Stimulated activated CD4-positive, alpha-beta T cell treated with anti-CD3 and anti-CD28 coated beads, Interleukin-15, amount 100 ng/mL, for 24 hours (primary cell): ENCODE data around the gene LRRC14B.

Source experiments
- DNase-seq: peaks from one replicate; pipeline ENCODE4 v3.0.0-alpha.2; 2020

The LRRC14B gene

DNA sequence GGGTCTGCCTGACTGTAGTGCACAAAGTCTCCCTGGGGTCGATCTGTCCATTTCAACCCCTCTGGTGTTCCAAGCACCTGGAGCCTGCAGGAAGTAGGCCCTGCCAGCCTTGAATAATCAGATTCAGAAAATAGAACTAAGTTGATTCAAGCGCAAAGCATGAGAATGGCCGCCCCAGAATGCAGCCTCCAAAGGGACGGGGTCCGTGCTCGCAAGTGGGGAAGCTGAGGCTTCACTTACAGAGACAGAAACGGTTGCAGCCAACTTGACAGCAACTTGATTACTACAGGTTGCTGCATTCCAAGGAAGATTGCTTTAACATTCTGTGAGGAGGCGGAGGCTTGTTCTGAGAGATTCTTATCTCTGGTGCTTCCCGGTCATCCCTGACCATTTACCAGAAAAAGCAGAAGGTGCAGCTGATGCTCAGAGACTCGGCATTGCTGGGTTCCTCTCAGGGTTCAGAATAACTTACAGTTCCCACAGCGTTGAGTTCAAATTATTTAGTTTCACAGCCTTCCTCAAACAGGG is 14.9 kb upstream of the LRRC14B start:
- no peak for DNase-seq

DNA sequence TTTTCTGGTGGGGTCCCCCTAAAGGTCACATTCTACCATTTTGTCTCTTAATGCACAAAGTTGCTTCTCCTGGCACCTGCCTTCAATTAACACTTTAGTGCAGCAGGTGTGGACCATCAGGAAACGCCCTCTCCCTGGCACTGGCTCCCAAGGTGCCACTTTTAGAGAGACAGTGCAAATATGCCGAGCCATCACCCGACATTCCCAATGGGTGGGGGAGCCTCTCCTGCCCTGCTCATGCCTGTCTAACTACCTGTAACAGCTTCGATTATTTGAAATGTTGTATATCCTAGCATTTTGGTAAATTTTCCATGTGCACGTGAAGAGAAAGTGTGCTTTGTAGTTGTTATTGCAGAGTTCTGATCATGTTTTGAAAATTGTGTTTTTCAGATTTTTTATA is 13.2 kb upstream of the LRRC14B start:
- no peak for DNase-seq

DNA sequence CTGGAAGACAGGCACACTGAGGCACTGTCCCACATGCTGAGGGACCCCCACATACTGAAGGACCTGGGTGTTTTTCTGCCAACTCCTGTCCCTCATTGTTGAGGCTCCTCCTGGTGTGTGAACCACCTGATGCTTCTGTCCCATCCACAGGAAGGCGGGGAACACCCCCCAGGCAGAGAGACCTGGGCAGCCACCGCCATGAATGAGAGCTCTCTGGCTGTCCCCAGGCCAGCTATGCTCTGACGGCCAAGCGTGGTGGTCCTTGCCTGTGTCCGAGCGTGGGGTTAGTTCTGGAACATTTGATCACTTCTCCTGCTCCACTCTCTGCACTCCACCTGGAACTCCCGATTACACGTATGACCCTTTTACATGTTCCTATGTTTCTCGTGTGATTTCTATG is 11.9 kb upstream of the LRRC14B start:
- DNase-seq: no peak

DNA sequence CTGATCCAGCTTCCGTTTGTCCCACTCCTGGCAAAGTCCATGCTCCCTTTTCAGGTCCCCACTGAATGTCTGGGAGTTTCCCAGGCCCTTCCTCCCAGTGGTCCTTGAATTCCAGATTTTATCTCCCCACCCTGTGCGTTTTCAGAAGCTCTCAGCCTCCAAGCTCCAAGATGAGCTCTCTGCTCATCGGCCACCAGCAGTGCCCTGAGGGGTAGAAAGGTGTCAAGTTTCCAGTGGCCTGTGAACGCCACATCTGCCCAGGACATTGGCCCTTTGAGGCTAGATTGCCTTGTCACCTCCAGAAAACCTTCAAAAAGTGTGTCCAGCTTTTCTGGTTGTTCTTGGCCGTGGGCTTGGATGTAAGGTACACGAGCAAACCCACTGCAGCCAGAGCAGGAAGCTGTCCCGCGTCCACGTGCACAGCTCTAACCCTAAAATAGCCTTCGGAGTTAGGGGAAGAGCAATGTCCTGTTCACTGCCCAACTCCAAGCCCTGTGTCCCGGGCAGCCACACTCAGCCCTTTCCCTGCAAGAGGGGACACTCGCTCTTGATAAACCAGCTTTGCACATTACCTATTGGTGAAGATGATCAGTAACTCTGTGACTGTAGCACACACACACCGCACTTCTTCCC is 10.9 kb upstream of the LRRC14B start:
- DNase-seq: no peak

DNA sequence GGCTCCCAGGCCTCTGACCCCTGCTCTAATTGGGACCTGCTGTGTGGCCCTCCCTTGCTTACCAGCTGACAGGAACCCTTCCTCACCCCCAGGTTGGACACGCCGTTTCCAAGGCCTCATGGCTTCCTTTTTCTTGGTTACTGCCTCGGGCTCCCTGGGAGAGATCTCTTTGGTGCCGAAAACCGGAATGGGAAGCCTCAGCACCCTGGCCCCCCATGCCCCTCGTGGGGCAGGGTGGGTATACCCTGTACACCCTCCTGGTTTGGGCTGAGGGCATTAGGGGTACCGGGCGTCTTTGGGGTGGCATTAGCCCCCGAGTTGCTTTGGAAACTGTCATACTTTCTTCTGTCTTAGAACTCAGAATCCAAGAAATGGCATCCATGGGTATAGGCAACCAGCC is 10.1 kb upstream of the LRRC14B start:
- DNase-seq: no peak

DNA sequence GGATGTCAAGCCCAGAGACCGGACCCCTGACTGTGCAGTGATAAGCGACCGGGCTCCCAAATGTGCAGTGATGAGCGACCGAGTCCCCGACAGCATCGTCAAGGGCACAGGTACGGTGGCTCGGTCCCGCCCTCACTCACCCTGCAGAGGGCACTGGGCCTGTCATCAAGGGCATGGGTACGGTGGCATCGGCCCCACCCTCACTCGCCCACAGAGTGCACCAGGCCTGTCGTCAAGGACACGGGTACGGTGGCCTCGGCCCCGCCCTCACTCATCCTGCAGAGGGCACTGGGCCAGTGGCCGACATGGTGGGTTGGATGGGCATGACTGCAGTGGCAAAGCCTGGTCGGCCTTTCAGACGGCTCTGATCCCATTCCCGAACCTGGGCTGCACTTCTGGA is 9.7 kb upstream of the LRRC14B start:
- no peak for DNase-seq

DNA sequence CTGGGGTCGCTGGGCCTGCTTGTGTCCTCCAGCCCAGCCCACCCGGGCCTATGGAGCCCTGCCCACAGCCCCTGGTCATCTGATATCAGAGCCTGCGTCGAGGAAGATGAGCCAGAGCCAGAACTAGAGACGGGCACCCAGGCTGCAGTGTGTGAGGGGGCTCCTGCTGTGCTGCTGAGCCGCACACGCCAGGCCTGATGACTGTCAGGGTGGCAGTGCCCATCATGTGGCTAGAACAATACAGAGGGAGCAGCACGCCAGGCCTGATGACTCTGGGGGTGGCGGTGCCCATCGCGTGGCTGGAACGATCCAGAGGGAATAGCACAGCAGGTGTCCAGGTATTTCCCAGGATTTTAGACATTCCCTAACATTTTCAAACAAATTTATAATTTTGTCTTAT is 9.2 kb upstream of the LRRC14B start:
- no peak for DNase-seq

DNA sequence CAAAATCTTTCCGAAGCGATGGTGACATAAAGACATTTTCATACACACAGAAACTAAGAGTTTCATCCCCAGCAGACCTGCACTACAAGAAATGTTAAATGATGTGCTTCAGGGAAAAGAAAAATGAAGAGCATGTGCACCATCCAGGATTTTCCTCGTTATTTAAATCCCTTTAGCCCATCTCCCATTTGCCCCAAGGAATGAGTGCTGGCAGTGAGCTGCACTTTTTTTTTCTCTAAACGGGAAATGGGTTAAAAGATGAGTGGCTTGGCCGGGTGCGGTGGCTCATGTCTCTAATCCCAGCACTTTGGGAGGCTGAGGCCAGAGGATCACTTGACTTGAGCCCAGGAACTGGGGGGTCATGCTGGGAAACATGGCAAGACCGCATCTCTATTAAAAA is 6.8 kb upstream of the LRRC14B start:
- DNase-seq: no peak

DNA sequence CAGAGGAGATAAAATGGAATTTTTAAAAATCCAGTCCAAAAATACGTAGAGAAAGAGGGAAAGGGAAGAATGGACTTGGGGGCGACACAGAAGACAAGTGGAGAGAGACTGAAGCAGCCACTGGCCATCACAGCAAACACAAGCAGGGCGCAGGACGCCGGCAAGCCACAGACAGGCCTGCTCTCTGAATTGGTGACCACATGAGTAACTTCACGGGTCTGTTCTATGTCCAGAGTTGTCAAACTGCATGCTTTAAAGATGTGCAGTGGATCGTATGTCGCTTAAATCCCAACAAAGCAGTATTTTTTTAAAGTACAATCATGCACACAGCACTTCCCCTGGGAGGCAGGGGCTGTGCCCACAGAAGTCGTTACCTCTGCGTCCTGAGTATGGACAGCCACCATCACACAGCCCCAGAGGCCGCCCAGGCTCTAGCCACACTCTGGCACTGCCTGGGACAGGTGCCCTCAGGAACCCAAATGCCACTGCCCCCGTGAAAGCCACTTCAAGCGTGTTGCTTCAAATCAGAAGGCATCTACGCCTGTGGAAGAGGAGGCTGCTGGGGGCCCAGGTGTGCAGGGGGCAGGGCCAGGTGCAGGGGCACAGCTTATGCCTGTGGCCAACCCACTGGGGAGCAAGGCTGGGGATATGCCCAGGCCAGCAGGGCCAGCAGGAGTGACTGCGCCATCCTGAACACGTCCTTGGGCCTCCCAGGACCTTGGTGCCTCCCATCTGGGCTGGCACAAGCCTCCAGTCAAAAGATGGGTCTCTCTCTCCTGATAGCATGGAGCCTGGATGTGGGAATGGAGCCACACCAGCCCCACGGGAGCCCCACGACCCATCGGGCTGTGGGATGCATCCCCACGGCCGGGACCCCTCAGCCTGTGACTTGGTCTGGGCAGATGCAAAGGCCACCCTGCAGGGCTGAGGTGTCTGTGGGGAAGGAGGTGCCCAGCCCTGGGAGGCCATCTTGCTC is 5.9 kb upstream of the LRRC14B start:
- DNase-seq: no peak

DNA sequence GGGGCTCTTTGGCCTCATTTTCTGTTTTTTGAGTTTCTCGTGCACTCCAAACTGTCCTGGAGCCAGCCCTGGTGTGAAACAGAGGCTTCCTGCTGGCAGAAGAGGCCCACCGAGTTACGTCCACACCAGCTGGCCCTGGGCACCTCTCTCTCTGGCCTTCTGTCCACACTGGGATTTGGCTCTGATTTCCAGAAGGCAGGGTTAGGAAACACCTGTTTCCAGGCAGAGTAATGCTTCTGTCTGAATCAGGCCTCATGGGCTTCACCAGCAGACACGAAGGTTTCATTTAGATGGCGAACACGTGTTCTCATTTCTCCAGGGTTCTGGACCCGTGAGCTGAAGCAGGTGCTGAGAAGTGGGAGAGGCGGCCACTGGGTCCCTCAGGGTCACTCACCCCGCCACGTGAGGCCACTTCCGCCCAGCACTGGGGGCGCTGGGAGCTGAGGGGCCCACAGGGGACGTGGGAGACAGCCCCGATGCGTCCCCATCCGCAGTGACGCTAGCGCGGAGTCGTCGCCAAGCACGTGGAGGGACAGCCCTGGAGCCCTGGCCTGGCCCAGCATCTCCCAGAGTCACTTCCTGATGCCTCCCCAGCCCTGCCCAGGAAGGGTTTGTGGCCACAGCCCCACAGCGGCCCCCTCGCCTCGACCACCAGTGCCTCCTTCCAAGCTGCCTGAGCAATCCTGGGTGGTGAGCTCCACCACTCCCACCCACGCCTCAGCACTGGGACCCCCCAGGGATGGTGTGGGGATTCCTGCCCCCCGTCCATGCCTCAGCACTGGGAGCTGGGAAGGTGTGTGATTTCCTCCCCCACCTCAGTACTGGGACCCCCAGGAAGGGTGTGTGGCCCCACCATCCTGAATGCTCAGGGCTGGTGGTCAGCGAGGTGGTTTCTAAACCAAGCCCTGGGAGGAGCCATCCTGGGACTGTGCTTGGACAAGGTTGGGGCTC is 4.9 kb upstream of the LRRC14B start:
- no peak for DNase-seq

DNA sequence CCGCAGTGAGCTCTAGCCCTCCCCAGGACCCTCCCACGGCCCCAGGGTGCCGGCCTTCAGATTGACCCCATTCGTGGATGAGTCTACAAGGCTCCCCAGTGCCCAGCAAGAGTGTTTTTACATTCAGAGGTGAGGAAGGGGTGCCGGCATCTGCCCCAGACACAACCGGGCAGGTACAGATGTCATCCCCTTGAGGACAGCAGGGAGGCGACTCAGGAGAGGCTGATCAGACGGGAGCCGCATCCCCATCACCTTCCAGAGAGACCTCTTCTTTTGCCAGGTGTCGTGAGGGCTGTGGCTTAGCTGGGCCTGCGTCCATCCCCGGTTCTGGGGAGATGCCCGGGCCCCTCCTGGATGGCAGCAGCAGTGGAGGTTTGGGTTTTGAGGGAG is 4.3 kb upstream of the LRRC14B start:
- DNase-seq: no peak

DNA sequence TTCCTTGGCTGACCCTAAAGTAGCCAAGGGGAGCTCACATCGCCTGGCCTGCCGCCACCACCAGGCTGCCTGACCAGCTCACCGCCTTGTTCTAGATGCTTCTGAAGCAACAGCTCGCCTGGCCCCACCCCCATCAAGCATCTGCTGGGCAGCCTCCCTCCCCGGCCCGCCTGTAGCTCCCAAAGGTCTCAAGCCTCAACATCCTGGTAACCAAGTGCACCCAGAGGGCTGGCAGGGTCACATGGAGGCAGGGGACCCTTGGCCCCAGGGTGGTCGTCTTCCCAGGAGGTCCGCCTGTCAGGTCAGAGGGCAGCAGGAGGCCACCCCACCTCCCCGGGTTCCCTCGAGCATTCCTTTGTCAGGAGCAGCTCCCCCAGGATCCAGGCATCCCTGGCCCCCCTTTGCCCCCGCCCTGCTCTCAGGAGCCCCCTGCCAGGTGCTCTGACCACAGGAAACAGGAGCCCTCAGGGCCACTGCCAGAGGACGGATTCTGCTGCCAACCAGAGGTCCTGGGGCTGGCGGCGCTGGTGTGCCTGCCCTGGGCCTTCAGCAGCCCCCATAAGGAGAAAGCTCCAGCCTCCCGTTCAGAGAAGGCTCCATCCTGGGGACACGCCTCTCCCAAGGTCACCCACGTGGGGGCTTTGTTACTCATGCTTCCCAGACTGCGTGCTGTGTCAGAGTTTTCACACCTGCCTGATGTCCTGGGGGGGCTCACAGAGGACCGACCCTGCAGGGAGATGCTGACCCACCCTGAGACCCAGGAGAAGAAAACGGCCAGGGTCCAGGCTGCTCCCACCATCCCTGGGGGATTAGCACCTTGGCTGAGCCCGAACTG is 3.5 kb upstream of the LRRC14B start:
- no peak for DNase-seq

DNA sequence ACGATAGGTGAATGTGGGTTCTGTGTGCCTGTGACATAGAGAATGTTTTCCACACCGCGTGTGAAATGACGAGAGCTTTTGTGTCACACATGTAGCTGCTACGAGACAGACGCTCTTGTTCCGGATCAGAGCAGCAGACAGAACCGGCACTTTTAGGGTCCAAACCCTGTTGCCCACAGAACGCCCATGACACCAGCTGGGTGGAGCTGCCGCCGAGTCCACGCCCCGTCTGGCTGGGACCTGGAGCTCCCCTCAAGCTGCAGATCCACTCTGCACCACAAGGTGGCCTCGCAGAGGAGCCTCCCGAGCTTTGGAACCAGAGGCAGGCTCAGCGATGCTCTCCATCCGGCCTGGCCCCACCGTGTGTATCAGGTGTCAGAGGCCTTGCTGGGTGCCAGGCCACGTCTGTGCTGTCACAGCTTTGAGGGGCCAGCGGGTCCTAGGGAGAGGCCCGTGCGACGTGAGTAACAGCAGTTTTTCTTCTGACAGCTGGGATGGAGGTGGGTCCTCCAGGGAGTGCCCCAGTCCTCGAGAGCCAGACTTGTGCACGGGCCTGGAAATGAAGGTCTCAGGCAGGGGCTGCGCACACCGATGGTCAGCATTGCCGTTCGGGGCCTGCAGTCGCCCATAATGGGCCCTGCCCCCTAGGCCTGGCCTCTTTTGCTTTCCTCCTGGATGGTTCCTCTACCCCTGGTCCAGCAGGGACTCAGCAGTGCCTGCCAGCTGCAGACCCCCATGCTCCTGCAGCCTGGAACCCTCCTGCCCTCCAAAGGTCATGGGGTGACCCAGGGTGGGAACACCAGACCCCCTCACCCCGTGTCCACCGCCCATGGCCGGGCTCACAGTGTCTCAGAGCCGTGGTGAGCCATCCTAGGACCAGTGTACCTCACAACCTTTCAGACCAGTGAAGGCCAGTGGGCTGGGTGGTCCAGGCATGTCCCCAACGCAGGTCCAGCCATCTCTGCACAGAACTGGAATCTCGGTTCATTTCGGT is 2.5 kb upstream of the LRRC14B start:
- DNase-seq: peak; percentile 93

DNA sequence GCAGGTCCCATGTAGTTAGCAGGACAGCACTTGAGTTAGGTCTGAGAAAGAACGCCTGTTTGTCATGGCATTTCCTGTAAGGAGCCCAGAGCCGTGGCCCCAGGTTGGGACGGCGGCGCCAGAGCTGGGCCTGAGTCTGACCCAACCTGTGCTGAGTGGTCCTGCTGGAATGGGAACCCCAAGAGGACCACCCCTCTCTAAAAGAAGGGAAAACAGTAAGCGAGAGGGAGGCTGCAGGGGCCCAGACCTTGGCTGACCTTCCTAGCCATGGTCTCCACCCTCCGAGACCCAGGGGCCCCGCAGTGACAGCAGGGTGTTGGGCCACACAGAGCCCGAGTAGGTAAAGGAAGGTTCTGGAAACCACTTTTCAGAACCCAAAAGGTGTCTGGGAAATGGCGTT is 1.8 kb upstream of the LRRC14B start:
- no peak for DNase-seq

DNA sequence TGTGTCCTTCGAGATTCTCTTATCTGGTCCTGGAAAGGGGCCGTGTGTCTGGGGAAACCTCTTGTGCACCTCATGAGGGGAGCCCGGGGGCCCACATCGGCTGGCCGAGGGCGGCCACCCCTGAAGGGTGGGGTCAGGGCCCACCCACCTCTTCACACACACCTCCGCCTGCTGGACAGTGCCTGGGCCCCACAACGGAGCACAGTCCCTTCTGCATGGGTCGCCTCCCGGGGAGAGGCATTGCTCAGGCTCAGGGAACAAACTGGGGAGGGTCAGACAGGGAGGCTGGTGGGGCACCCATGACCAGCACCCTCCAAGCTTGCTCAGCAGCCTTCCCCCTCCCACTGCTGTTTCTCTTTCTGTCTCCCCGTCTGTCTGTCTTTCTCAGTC is 1.3 kb upstream of the LRRC14B start:
- DNase-seq: no peak

DNA sequence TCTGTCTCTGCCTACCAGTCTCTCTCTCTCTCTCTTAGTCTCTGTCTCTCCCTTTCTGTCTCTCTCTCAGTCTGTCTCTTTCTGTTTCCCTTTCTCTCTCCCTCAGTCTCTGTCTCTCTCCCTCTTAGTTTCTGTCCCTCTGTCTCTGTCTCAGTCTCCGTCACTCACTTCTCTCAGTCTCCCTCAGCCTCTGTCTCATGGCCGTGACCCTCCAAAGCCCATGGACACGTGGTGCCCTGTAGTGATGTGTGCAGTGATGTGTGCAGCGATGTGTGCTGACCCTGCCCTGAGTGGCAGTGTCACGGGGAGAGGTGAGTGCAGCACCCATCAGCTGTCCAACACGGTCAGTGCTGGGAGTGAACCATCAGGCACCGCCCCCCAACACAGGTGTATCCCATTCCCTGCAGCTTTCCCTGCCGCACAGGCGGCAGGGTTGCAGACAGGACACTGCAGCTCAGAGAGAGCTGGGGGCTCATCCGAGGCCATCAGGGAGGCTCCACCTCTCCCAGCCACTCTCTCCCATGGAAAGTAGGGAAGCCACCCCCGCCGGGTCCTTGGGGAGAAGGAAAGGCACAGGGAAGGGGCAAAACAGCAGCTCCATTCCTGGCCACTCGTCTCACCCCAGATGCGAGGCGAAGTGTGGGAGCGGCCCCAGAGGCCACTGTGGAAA is 794 bp upstream of the LRRC14B start:
- no peak for DNase-seq

DNA sequence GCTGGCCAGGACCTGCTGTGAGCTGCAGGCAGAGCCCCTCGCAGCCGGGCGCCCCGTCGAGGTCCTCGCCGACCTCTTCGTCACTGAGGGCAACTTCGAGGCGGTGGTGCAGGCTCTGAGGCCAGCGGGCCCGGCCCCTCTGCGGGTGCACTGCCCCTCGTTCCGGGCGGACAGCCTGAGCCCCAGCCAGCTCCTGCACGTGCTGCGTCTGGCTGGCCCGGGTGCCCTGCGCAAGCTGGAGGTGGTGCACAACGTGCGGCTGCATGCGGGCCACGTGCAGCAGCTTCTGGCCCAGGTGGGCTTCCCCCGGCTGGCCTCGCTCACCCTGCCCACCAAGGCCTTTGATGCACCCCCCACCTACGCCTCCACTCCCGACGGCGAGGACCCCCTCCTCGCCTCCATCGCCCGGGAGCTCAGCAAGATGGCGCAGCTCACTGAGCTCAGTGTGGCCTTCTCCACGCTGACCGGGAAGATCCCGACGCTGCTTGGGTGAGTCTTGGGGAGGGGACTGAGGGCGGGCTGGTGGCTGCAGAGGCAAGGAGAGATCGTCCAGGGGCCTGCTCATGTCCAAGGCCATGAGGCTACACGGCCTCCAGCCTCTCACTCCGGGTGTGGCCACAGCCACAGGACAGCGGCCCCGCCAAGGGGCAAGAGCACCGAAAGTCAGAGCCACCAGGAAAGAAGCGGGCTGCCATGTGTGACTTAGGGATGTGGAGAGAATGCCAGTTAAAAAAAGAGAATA is 825 bp downstream of the LRRC14B start:
- no peak for DNase-seq

DNA sequence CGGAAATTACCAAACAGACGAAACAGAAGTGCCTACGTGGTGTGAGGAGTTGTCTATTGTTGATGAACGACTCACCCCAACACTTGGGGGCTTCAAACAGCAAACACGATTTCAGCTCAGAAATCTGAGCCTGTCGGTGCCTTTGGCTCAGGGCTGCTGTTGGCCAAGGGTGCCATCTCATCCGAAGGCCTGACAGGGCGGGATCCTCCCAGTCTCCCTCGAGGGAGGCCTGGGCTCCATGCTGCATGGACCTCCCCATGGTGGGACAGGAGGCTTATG is 1.3 kb downstream of the LRRC14B start:
- DNase-seq: no peak

DNA sequence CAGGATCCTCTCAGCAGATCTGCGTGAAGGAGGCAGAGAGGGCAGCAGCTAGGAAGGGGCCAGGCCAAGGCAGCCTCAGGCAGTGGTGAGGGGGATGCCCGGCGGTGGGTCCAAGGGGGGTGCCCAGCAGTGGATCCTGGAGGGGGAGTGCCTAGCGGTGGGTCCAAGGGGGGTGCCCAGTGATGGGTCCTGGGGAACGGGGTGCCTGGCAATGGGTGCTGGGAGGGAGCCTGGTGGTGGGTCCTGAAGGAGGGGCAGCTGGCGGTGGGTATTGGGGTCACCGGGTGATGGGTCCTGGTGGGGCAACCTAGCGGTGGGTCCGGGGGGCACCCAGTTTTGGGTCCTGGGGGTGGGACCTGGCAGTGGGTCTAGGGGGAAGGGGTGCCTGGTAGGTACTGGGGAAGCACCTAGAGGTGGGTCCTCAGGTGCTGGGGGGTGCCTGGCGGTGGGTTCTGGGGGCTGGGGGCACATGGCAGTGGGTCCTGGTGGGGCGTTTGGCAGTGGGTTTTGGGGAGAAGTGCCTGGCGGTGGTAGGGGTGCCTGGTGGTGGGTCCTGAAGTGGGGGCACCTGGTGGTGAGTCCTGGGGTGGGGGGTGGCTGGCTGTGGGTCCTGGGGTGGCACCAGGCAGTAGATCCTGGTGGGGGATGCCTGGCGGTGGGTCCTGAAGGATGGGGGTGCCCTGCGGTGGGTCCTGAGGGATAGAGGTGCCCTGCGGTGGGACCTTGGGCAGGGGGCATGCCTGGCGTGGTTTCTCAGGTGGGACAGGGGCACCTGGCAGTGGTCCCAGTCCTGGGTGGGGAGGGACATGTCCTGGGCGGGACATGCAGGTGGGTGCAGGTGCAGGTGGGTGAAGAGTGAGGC is 1.9 kb downstream of the LRRC14B start:
- DNase-seq: no peak
